G401 (cell line): Measurements from ENCODE around the gene SHROOM1. TPM values are rescaled to one million over a fixed set of nuclear protein-coding genes. Genes with fewer than 3 reads are reported as not detected.

ENCODE experiments used
- DNase-seq: peaks from one replicate; pipeline ENCODE4 v3.0.0-alpha.2; 2015; ENCODE audit warnings: low spot score
- in situ Hi-C: cut with HindIII; loops from 2 replicates; pipeline ENCODE4 v1.10.0; 2016; ENCODE audit warnings: low sequenced_read_pairs, mixed read lengths
- total RNA-seq: library from RNA; depleted of rRNA; stranded (reverse); fragments of >200 nt; shearing (Covaris generic); gene quantifications from 2 replicates; pipeline ENCODE4 v1.2.3, GENCODE V29; 2014; rRNA removed

Gene SHROOM1, protein sequence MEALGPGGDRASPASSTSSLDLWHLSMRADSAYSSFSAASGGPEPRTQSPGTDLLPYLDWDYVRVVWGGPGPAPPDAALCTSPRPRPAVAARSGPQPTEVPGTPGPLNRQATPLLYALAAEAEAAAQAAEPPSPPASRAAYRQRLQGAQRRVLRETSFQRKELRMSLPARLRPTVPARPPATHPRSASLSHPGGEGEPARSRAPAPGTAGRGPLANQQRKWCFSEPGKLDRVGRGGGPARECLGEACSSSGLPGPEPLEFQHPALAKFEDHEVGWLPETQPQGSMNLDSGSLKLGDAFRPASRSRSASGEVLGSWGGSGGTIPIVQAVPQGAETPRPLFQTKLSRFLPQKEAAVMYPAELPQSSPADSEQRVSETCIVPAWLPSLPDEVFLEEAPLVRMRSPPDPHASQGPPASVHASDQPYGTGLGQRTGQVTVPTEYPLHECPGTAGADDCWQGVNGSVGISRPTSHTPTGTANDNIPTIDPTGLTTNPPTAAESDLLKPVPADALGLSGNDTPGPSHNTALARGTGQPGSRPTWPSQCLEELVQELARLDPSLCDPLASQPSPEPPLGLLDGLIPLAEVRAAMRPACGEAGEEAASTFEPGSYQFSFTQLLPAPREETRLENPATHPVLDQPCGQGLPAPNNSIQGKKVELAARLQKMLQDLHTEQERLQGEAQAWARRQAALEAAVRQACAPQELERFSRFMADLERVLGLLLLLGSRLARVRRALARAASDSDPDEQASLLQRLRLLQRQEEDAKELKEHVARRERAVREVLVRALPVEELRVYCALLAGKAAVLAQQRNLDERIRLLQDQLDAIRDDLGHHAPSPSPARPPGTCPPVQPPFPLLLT
- total RNA-seq = 3.1 and 5.9 TPM in 2 replicates

GRCh38 chr5:132830436-132831094 is at the start of gene SHROOM1:
SHROOM1 (minus strand) TSS chr5:132830647; CDS start chr5:132826140, 4,507 bp downstream.
- DNase-seq = peak; percentile 64
- in situ Hi-C loops = no loop called here

GRCh38 chr5:132877938-132878337 is 47.5 kb upstream of the SHROOM1 start:
- peak; percentile 14 for DNase-seq
- in situ Hi-C loops = no loop called here

DNA sequence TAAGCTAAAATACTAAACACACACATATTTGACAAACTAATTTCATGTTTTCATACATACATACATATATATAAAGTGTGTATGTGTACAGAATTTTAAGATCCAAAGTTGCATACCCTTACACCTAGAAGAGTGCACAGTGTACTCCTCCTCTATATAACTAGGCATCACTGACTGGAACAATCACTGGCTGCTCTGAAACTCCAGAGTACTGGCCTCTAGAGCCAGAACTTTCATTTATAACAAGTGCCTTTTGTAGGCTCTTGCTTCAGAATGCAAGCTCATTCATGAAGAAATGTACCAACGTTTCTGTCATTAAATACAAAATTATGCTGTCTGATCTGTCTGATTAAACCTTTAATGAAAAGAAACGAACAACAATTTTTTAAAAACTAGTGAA is 47.0 kb upstream of the SHROOM1 start:
- in situ Hi-C loops = no loop called here
- DNase-seq = no peak

DNA sequence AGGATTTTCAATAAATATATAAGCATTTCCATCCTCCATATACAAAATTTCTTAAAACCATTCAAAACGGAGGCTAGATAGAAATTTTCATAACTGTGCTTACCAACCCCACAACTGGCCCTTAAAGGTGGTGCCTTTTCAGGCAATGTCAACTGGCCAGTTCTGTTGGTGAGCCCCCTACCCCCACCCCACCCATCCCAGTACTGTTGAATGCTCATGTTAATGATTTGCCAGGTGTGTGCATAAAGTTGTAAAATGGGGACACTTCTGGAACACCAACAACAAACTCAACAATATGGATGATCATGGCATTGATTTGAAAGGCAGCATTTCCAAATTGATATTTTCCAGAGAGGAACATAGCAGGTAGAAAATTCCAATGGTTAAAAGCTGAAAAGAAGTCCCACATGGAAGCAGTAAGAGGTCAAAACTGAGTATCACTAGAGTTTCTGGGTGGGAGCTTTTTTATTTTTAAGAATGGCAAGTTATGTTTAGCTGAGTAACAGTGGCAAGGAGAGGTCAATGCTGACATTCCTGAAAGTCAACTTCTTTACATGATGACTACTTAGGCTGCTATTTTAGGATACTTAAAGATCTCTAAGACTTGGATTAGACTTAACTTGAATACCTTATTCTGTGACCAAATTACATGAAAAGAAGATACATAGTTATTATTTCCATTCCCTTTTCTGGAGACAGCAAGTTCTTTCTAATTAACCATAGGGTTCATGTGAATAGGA is 45.7 kb upstream of the SHROOM1 start:
- no peak for DNase-seq
- in situ Hi-C loops = no loop called here

DNA sequence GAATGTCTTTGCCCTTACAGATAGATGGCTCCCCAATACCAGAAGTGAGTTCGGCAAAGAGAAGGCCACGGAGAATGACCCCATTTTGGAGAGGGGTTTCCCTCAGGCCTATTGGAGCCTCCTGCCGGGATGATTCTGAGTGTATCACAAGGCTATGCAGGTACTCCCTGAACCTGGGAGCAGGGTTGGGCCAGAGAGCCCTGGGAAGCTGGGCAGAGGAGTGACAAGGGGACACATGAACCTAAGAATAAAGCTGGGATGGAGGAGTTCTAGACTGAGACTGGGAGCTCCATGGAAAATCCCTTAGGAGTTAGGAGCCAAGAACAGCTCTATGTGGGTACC is 43.5 kb upstream of the SHROOM1 start:
- in situ Hi-C loops = no loop called here

GRCh38 chr5:132873119-132873929 is 42.9 kb upstream of the SHROOM1 start, which contains the start of gene LEAP2:
LEAP2 (plus strand) TSS chr5:132873668; CDS start chr5:132873695, 27 bp downstream.
- in situ Hi-C loops = no loop called here
- no peak for DNase-seq

More for the DNA sequence above, 43.5 kb upstream of the SHROOM1 start:
- DNase-seq = no peak

- DNase-seq = no peak
- in situ Hi-C loops = no loop called here
Observed at GRCh38 chr5:132872788-132873118, 42.3 kb upstream of the SHROOM1 start.

DNA sequence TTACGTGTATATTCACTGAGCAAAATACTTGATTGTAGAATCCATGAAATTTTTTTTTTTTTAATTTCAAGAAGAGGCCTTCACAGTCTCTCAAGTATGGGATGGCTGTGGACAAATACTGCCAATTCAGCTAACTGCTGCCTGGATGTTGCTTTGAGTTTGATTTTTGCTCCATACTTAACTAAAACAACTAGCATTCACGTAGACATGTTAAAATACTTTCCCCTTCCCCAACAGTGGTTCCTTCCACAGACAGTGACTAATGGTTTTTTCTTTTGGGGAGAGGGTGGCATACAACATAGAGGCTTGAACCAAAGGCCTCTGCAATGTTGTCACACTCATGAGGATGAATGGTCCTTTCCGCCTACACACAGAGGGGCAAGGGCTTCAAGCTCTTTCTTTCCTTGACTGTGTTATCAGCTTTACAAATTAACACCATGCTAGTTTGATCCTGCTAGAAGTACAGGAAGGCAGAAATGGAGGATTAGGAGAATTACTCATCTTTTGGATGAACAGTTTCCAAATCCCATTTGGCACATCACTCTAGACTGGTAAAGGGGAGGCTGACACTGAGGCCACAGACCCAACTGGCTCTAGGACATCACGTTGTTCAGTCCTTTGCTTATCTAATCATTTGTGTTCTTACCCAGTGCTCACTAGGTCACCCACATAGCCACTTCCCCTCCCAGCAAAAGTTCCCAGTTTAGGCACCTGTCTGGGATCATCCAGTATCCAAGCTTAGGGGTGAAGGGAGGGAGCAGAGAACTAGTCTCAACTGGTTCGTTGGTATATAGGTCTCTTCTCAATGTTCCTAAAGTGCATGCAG is 41.2 kb upstream of the SHROOM1 start:
- DNase-seq = no peak
- in situ Hi-C loops = no loop called here

- no peak for DNase-seq
- in situ Hi-C loops = no loop called here
Observed at GRCh38 chr5:132870801-132871200, 40.4 kb upstream of the SHROOM1 start.

GRCh38 chr5:132868754-132869153 is 38.3 kb upstream of the SHROOM1 start:
- DNase-seq = no peak
- in situ Hi-C loops = no loop called here

- no peak for DNase-seq
- in situ Hi-C loops = no loop called here
Observed at GRCh38 chr5:132867046-132867451, 36.6 kb upstream of the SHROOM1 start.

DNA sequence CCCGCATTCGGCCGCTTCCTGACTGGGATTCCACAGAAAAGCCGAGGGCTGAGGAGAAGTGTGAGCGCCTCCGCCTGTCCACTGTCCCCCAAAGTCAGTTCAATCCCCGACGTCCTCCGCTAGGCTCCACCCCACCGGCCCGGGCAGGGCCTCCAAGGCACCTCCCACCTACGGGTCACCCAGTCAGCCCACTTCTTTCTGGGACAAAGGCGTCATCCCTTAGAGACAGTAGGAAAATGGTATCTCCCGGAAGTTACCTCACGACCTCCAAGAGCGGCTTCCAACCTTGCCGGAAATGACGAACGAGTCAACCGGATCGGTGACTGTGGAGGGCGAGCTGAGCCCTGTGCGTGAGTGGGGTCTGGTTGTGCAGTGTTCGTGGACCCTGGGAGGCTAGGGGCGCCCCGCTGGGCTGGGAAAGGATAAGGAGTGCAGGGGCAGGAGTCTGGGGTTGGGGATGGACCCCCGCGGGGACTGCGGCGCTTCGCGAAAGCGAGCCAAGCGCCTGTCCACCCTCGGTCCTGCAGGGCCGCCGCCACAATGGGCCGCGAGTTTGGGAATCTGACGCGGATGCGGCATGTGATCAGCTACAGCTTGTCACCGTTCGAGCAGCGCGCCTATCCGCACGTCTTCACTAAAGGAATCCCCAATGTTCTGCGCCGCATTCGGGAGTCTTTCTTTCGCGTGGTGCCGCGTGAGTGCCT is 36.0 kb upstream of the SHROOM1 start, which contains the start of the genes GDF9 and UQCRQ:
Gene GDF9, minus strand, starts transcription at position 128 of the 704 bp plus-strand sequence. CDS start 1,936 bp downstream, outside the sequence.
Gene UQCRQ, plus strand, starts transcription at position 301 of the 704 bp plus-strand sequence. Its CDS starts 240 bp downstream, at position 541.
- DNase-seq = peak; percentile 100
- in situ Hi-C loops = no loop called here

- in situ Hi-C loops = no loop called here
- DNase-seq = no peak
Observed at GRCh38 chr5:132865668-132866341, 35.4 kb upstream of the SHROOM1 start.

DNA sequence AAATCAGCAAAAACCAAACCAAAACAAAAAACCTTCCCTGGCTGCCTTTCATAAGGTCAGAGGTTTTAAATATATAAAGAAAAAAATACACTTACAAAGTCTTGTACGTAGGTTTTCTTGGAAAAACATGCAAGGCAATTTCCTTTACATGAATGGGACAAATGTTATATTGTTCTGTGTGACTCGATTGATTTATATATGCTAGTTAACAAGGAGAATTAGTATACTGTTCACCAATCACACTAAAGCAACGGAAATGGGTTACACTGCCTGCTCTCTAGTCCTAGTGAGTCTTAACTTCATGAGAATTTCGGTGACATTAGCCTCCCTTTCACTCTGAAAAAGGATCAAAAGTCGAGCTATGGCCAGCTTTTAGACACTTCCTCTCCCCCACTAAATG is 30.3 kb upstream of the SHROOM1 start:
- no peak for DNase-seq
- in situ Hi-C loops = no loop called here

- in situ Hi-C loops = no loop called here
- DNase-seq = no peak
Observed at GRCh38 chr5:132859889-132860437, 29.5 kb upstream of the SHROOM1 start.

- in situ Hi-C loops = no loop called here
- DNase-seq = no peak
Observed at GRCh38 chr5:132856011-132856410, 25.6 kb upstream of the SHROOM1 start.
